ENCODE measurements around the gene RBM4. TPM values are rescaled to one million over a fixed set of nuclear protein-coding genes. Genes with fewer than 3 reads are reported as not detected.

The RBM4 gene
- total and polyA plus RNA-seq, 9 of the 15 experiments (the other 6 are each of a cell fraction or from before 2014, with no cell fraction given): 81.6 to 233 (median 122) TPM

DNA sequence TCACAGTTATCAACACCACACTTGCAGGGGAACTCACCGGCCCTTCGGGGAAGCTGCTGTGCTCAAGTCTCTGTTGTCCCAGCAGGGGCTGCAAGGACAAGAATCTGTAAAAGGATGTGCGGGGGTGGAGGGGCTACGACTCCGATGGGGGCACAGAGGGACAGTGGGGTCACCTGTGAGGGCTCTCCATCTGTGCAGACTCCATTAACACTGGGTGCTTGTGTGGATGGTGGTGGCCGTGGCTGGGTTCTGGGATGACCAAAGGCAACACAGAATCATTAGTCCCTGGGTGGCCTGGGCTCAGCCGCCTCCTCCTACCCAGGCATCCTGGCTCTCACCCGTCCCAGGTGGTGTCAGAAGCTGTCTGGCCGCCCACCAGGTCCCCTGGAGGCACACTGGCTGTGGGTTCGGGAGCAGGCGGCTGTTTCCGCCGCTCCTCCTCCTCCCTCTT lies 49.4 kb downstream of the RBM4 start:
- ATAC-seq (no peak), FAIRE-seq (no peak), DNase-seq (ENCODE audit: extremely low read depth in 1 of 4, low spot score in 3 of 4) (no peak)
- no peak overlapping the region for H3K4me2 ChIP-seq (ENCODE audit: insufficient read depth, low read length)
- H3K27ac ChIP-seq (ENCODE audit: extremely low read depth, low read depth, low read length): no peak overlapping the region
- no TSS peak for BruUV-seq (replicated peaks)
- no peak overlapping the region for H3K9ac ChIP-seq (ENCODE audit: insufficient read depth in 1 of 2, low read depth in 2 of 2, low read length in 2 of 2)
- H3K79me2 ChIP-seq (ENCODE audit: control insufficient read depth, insufficient read depth, low read length): no peaks in the 10 kb centered on the region
- H3K4me1 ChIP-seq (replicated peaks in 1 of 2; ENCODE audit: control insufficient read depth in 2 of 2, insufficient read depth in 2 of 2, low read length in 2 of 2): peaks cover 0 to 8% of the 10 kb centered on the region in 2 experiments; a peak in 1 of 5 replicates
- no peaks in the 10 kb centered on the region for H3K9me1 ChIP-seq (ENCODE audit: control insufficient read depth, insufficient read depth, low read length)
- H2AFZ ChIP-seq (ENCODE audit: low read depth, low read length): no peak overlapping the region
- ChIA-PET CTCF (ENCODE audit: low intra/inter-chr PET ratio) (no interaction called here), POLR2A (interaction anchor here (1.2 to 2.1 kb wide), 3 partner anchors 10 to 150 kb away, joined by 3 to 10 read pairs (median 6); partner anchors contain the start of gene RBM4B)
- in situ Hi-C loops (cut with MboI): no loop called here
- intact Hi-C loops (cut with micrococcal nuclease): no loop called here
- TF ChIP-seq MTA1 (IDR thresholded peaks at IDR 0.05; ENCODE audit: borderline replicate concordance): no peak
- TF ChIP-seq, protein P1, sequence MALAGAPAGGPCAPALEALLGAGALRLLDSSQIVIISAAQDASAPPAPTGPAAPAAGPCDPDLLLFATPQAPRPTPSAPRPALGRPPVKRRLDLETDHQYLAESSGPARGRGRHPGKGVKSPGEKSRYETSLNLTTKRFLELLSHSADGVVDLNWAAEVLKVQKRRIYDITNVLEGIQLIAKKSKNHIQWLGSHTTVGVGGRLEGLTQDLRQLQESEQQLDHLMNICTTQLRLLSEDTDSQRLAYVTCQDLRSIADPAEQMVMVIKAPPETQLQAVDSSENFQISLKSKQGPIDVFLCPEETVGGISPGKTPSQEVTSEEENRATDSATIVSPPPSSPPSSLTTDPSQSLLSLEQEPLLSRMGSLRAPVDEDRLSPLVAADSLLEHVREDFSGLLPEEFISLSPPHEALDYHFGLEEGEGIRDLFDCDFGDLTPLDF (CRISPR knock-in tag; IDR thresholded peaks at IDR 0.05): no peak
- TF ChIP-seq ELF2 (CRISPR knock-in tag; IDR thresholded peaks at IDR 0.05): no peak
- no peak for TF ChIP-seq KDM5B (IDR thresholded peaks at IDR 0.05; ENCODE audit: insufficient replicate concordance, low read depth, low read length)
- TF ChIP-seq RBM17 (IDR thresholded peaks at IDR 0.05; ENCODE audit: borderline replicate concordance, low read depth, low read length): no peak
- no peak for TF ChIP-seq ZFP36 (IDR thresholded peaks at IDR 0.05; ENCODE audit: low read depth, low read length, partially characterized antibody)
- no peak for TF ChIP-seq MTA2 (IDR thresholded peaks at IDR 0.05; ENCODE audit: low read depth)
- no peak for TF ChIP-seq RFX5 (IDR thresholded peaks at IDR 0.05; ENCODE audit: low read depth, low read length)
- no peak for TF ChIP-seq SAP30 (IDR thresholded peaks at IDR 0.05; ENCODE audit: borderline replicate concordance, insufficient read depth, low read depth, low read length, poor library complexity, severe bottlenecking)
- TF ChIP-seq TCF3 (CRISPR knock-in tag; IDR thresholded peaks at IDR 0.05): no peak
- TF ChIP-seq, protein P2, sequence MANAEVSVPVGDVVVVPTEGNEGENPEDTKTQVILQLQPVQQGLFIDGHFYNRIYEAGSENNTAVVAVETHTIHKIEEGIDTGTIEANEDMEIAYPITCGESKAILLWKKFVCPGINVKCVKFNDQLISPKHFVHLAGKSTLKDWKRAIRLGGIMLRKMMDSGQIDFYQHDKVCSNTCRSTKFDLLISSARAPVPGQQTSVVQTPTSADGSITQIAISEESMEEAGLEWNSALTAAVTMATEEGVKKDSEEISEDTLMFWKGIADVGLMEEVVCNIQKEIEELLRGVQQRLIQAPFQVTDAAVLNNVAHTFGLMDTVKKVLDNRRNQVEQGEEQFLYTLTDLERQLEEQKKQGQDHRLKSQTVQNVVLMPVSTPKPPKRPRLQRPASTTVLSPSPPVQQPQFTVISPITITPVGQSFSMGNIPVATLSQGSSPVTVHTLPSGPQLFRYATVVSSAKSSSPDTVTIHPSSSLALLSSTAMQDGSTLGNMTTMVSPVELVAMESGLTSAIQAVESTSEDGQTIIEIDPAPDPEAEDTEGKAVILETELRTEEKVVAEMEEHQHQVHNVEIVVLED (CRISPR knock-in tag; IDR thresholded peaks at IDR 0.05): no peak
- TF ChIP-seq FOS (IDR thresholded peaks at IDR 0.05; ENCODE audit: extremely low read depth, insufficient read length): no peak
- no peak for TF ChIP-seq POLR3A (IDR thresholded peaks at IDR 0.05; ENCODE audit: borderline replicate concordance, extremely low read depth, insufficient read depth, insufficient read length)
- no peak for TF ChIP-seq MCM3 (IDR thresholded peaks at IDR 0.05)
- TF ChIP-seq, protein P3, sequence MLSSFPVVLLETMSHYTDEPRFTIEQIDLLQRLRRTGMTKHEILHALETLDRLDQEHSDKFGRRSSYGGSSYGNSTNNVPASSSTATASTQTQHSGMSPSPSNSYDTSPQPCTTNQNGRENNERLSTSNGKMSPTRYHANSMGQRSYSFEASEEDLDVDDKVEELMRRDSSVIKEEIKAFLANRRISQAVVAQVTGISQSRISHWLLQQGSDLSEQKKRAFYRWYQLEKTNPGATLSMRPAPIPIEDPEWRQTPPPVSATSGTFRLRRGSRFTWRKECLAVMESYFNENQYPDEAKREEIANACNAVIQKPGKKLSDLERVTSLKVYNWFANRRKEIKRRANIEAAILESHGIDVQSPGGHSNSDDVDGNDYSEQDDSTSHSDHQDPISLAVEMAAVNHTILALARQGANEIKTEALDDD (IDR thresholded peaks at IDR 0.05): no peak
- TF ChIP-seq CREB1 (IDR thresholded peaks at IDR 0.05): no peak
- TF ChIP-seq CREB1 (CRISPR knock-in tag; IDR thresholded peaks at IDR 0.05): no peak
- no peak for TF ChIP-seq ZNF184 (CRISPR knock-in tag; IDR thresholded peaks at IDR 0.05)
- TF ChIP-seq ZNF41 (CRISPR knock-in tag; conservative IDR thresholded peaks at IDR 0.05): no peak
- WGBS (ENCODE audit: insufficient coverage, low coverage, missing lambda C conversion rate): 87% methylated on average over 13 of the region's 13 CpGs
- H3K4me3 ChIP-seq: no peak overlapping the region
- H4K20me1 ChIP-seq (replicated peaks; ENCODE audit: control insufficient read depth, insufficient read depth, low read length): no peaks in the 10 kb centered on the region
- H3K9me3 ChIP-seq (replicated peaks; ENCODE audit: control insufficient read depth, insufficient read depth, low read depth, low read length): no peaks in the 10 kb centered on the region
- peaks cover 66% of the 10 kb centered on the region; the same call in 2 of the 3 replicates for H3K36me3 ChIP-seq (ENCODE audit: control insufficient read depth, insufficient read depth, low read length)
- H3K27me3 ChIP-seq (ENCODE audit: control insufficient read depth in 2 of 2, insufficient read depth in 2 of 2, low read length in 2 of 2): no peaks in the 10 kb centered on the region
